H1 (cell line): Measurements from ENCODE around the gene SUSD6. TPM values are rescaled to one million over a fixed set of nuclear protein-coding genes. Genes with fewer than 3 reads are reported as not detected.

Experiments used
- BRCA1 ChIP-seq: IDR thresholded peaks from 2 replicates; pipeline ENCODE4 v1.6.1; 2012; ENCODE audit warnings: low read depth, low read length, improper control_type of control experiment
- EP300 ChIP-seq, 2 experiments: IDR thresholded peaks; 1 replicate in 1 of 2; 2 replicates in 1 of 2; pipeline ENCODE4 v1.6.1; 2011 to 2012; ENCODE audit warnings: low read depth in 2 of 2, low read length in 2 of 2, mild to moderate bottlenecking in 2 of 2, borderline replicate concordance in 1 of 2, inconsistent platforms in 1 of 2, moderate library complexity in 1 of 2
- HDAC2 ChIP-seq, 2 experiments: fragments of 300-600 bp in 1 of 2; sonication (generic) in 1 of 2; IDR thresholded peaks; 2 replicates each; pipeline ENCODE4 v1.6.1; 2011 to 2012; ENCODE audit warnings: low read depth in 2 of 2, low read length in 2 of 2, mild to moderate bottlenecking in 2 of 2, moderate library complexity in 2 of 2, borderline replicate concordance in 1 of 2, inconsistent platforms in 1 of 2
- KDM4A ChIP-seq: IDR thresholded peaks from one replicate; pipeline ENCODE4 v1.7.1; 2012; ENCODE audit warnings: low read depth, mild to moderate bottlenecking, moderate library complexity, low read length, inconsistent platforms; ENCODE audit not compliant: severe bottlenecking
- MAFK ChIP-seq: IDR thresholded peaks from 2 replicates; pipeline ENCODE4 v1.6.1; 2012; ENCODE audit warnings: low read depth, mild to moderate bottlenecking, improper control_type of control experiment, low read length
- POU5F1 ChIP-seq: IDR thresholded peaks from 2 replicates; pipeline ENCODE4 v1.6.1; 2011; ENCODE audit warnings: low read depth, mild to moderate bottlenecking, low read length, moderate library complexity
- TAF1 ChIP-seq: IDR thresholded peaks from 2 replicates; pipeline ENCODE4 v1.6.1; 2011; ENCODE audit warnings: mild to moderate bottlenecking, low read depth, low read length
- TCF12 ChIP-seq: IDR thresholded peaks from 2 replicates; pipeline ENCODE4 v1.6.1; 2011; ENCODE audit warnings: low read depth, mild to moderate bottlenecking, low read length
- polyA plus RNA-seq, 7 experiments: library from polyadenylated mRNA; depleted of rRNA in 3 of 7; stranded (reverse) in 5 of 7; unstranded in 2 of 7; fragments of >200 nt in 5 of 7; fragments of 200-250 nt in 2 of 7; gene quantifications; 1 replicate in 5 of 7; 2 replicates in 1 of 7; 4 replicates in 1 of 7; pipeline versions ENCODE4 v1.2.1 to v1.2.3, GENCODE V29; 2011 to 2013; ENCODE audit warnings: missing spikeins in 2 of 7, mixed read lengths in 2 of 7
- total RNA-seq: library from RNA; stranded (reverse); fragmentation: NEBNext Ultra II Directional; extraction: Animal tissue kit (Norgen Biotek cat#: 25700); gene quantifications from 2 replicates; pipeline ENCODE4 v1.2.1, GENCODE V29; 2021
- TF ChIP-seq, protein P1 (sequence below): fragments of 300-600 bp; sonication (generic); IDR thresholded peaks from 2 replicates; pipeline ENCODE4 v1.7.1; 2012; ENCODE audit warnings: low read length, moderate library complexity, mild to moderate bottlenecking, inconsistent platforms; ENCODE audit not compliant: insufficient replicate concordance
- TF ChIP-seq, protein P2 (sequence below): IDR thresholded peaks from 2 replicates; pipeline ENCODE4 v1.6.1; 2012; ENCODE audit warnings: low read length, inconsistent platforms

The SUSD6 gene
- total and polyA plus RNA-seq, 2 of the 8 experiments (the other 6 are each of a cell fraction or from before 2014, with no cell fraction given): 3.0 to 3.8 TPM

DNA sequence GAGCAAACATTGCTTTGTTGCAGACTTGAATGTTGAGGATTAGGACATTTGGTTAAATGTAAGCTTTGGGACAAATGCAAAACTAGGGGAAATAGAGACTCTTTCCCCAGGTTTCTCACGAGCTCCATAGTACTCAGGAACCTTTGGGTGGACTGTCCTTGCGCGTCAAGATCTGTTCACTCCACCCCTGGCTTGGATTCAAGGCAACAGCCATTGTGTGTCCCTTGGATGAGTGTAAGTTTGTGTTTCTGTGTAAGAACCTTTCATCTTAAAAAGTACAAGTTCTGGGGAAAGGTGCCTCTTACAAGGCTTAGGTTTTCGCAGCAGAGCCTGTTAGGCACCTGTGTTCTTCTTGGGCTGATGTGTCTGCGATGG, 3.7 kb downstream of the SUSD6 start (continued):
- TF ChIP-seq POU5F1 (no peak), BRCA1 (no peak), TAF1 (no peak), MAFK (no peak), EP300 (IDR thresholded peaks at IDR 0.05; ENCODE audit: borderline replicate concordance in 1 of 2, low read depth in 2 of 2, low read length in 2 of 2) (no peak), KDM4A (no peak), TCF12 (no peak), HDAC2 (IDR thresholded peaks at IDR 0.05; ENCODE audit: borderline replicate concordance in 1 of 2, low read depth in 2 of 2, low read length in 2 of 2) (no peak)
- TF ChIP-seq, protein P1, sequence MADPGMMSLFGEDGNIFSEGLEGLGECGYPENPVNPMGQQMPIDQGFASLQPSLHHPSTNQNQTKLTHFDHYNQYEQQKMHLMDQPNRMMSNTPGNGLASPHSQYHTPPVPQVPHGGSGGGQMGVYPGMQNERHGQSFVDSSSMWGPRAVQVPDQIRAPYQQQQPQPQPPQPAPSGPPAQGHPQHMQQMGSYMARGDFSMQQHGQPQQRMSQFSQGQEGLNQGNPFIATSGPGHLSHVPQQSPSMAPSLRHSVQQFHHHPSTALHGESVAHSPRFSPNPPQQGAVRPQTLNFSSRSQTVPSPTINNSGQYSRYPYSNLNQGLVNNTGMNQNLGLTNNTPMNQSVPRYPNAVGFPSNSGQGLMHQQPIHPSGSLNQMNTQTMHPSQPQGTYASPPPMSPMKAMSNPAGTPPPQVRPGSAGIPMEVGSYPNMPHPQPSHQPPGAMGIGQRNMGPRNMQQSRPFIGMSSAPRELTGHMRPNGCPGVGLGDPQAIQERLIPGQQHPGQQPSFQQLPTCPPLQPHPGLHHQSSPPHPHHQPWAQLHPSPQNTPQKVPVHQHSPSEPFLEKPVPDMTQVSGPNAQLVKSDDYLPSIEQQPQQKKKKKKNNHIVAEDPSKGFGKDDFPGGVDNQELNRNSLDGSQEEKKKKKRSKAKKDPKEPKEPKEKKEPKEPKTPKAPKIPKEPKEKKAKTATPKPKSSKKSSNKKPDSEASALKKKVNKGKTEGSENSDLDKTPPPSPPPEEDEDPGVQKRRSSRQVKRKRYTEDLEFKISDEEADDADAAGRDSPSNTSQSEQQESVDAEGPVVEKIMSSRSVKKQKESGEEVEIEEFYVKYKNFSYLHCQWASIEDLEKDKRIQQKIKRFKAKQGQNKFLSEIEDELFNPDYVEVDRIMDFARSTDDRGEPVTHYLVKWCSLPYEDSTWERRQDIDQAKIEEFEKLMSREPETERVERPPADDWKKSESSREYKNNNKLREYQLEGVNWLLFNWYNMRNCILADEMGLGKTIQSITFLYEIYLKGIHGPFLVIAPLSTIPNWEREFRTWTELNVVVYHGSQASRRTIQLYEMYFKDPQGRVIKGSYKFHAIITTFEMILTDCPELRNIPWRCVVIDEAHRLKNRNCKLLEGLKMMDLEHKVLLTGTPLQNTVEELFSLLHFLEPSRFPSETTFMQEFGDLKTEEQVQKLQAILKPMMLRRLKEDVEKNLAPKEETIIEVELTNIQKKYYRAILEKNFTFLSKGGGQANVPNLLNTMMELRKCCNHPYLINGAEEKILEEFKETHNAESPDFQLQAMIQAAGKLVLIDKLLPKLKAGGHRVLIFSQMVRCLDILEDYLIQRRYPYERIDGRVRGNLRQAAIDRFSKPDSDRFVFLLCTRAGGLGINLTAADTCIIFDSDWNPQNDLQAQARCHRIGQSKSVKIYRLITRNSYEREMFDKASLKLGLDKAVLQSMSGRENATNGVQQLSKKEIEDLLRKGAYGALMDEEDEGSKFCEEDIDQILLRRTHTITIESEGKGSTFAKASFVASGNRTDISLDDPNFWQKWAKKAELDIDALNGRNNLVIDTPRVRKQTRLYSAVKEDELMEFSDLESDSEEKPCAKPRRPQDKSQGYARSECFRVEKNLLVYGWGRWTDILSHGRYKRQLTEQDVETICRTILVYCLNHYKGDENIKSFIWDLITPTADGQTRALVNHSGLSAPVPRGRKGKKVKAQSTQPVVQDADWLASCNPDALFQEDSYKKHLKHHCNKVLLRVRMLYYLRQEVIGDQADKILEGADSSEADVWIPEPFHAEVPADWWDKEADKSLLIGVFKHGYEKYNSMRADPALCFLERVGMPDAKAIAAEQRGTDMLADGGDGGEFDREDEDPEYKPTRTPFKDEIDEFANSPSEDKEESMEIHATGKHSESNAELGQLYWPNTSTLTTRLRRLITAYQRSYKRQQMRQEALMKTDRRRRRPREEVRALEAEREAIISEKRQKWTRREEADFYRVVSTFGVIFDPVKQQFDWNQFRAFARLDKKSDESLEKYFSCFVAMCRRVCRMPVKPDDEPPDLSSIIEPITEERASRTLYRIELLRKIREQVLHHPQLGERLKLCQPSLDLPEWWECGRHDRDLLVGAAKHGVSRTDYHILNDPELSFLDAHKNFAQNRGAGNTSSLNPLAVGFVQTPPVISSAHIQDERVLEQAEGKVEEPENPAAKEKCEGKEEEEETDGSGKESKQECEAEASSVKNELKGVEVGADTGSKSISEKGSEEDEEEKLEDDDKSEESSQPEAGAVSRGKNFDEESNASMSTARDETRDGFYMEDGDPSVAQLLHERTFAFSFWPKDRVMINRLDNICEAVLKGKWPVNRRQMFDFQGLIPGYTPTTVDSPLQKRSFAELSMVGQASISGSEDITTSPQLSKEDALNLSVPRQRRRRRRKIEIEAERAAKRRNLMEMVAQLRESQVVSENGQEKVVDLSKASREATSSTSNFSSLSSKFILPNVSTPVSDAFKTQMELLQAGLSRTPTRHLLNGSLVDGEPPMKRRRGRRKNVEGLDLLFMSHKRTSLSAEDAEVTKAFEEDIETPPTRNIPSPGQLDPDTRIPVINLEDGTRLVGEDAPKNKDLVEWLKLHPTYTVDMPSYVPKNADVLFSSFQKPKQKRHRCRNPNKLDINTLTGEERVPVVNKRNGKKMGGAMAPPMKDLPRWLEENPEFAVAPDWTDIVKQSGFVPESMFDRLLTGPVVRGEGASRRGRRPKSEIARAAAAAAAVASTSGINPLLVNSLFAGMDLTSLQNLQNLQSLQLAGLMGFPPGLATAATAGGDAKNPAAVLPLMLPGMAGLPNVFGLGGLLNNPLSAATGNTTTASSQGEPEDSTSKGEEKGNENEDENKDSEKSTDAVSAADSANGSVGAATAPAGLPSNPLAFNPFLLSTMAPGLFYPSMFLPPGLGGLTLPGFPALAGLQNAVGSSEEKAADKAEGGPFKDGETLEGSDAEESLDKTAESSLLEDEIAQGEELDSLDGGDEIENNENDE: no peak
- TF ChIP-seq, protein P2, sequence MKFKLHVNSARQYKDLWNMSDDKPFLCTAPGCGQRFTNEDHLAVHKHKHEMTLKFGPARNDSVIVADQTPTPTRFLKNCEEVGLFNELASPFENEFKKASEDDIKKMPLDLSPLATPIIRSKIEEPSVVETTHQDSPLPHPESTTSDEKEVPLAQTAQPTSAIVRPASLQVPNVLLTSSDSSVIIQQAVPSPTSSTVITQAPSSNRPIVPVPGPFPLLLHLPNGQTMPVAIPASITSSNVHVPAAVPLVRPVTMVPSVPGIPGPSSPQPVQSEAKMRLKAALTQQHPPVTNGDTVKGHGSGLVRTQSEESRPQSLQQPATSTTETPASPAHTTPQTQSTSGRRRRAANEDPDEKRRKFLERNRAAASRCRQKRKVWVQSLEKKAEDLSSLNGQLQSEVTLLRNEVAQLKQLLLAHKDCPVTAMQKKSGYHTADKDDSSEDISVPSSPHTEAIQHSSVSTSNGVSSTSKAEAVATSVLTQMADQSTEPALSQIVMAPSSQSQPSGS: no peak
